ENCODE measurements around the gene IL6ST. TPM values are rescaled to one million over a fixed set of nuclear protein-coding genes. Genes with fewer than 3 reads are reported as not detected.

Gene IL6ST
- total and polyA plus RNA-seq, 10 of the 15 experiments (the other 5 are each of a cell fraction or from before 2014, with no cell fraction given) = 1.5 to 139 (median 13.0) TPM

DNA sequence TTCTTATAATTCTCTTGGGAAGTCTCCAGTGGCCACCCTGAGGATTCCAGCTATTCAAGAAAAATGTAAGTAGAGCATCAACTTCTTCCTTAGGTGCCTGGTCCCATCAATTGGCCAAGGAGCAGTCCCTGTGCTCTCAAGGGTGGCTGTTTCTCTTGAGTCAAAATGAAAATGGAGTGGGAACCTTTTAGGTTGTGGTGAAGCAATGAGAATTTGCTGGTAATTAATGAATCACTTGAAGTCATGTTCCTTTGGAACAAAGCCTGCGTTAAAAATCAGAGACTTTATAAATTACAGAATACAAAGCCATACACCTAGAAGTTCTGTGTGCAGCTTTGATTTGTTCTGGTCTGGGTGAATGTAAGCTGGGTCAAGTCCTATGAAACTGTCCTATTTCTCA lies 94.7 kb downstream of the IL6ST start:
- Histone ChIP-seq H2AFZ (ENCODE audit: control insufficient read depth, low read depth, low read length) (no peak overlapping the region), H3K4me1 (ENCODE audit: control insufficient read depth, insufficient read depth, low read length) (peaks cover 19% of the 10 kb centered on the region), H3K4me2 (ENCODE audit: control insufficient read depth, insufficient read depth) (peak overlapping the region; percentile 34), H3K36me3 (ENCODE audit: control insufficient read depth in 2 of 2, insufficient read depth in 2 of 2, low read length in 1 of 2) (no peaks in the 10 kb centered on the region), H3K4me3 (no peak overlapping the region), H3K27me3 (replicated peaks in 1 of 2; ENCODE audit: control insufficient read depth in 2 of 2, insufficient read depth in 2 of 2, low read length in 1 of 2) (no peaks in the 10 kb centered on the region), H3K9me3 (replicated peaks; ENCODE audit: control insufficient read depth, insufficient read depth, low read length) (no peaks in the 10 kb centered on the region), H3K79me2 (ENCODE audit: control insufficient read depth, insufficient read depth, low read length) (no peaks in the 10 kb centered on the region), H3K27ac (ENCODE audit: control insufficient read depth, insufficient read depth) (no peak overlapping the region), H4K20me1 (ENCODE audit: control insufficient read depth, insufficient read depth) (no peaks in the 10 kb centered on the region), H3K9ac (ENCODE audit: control insufficient read depth, insufficient read depth, low read length) (no peak overlapping the region)
- FAIRE-seq (no peak), ATAC-seq (peak; percentile 45), DNase-seq (ENCODE audit: low read depth, low spot score) (peak; percentile 49)
- ChIA-PET SMC1A (ENCODE audit: uncharacterized antibody, unreplicated experiment) (interaction anchor here (1.4 to 4.2 kb wide), 5 partner anchors 10 to 197 kb away, joined by 3 to 41 read pairs (median 6); no protein-coding TSS in a partner anchor), RAD21 (ENCODE audit: unreplicated experiment) (interaction anchor here (0.8 to 1.5 kb wide), 2 partner anchors 14 to 16 kb away, joined by 3 to 5 read pairs; no protein-coding TSS in a partner anchor), CTCF (interaction anchor here (1.0 to 1.6 kb wide), 2 partner anchors 24 to 36 kb away, joined by 3 to 4 read pairs; no protein-coding TSS in a partner anchor), POLR2A (interaction anchor here (0.6 to 1.9 kb wide), 4 partner anchors 12 to 130 kb away, joined by 3 to 5 read pairs (median 4); no protein-coding TSS in a partner anchor)
- intact Hi-C loops (cut with micrococcal nuclease; ENCODE audit: unreplicated experiment) = loop anchor here (5.0 to 10.0 kb wide), 4 partner anchors 128 to 725 kb away; partner anchors contain the start of genes CDC20B and PLPP1
- in situ Hi-C loops (cut with MboI) = no loop called here
- no TSS peak for BruUV-seq (replicated peaks)
- WGBS (ENCODE audit: insufficient coverage, insufficient replicate concordance, low lambda C conversion rate, missing lambda C conversion rate) = 7% methylated on average over 1 of the region's 1 CpG
- TF ChIP-seq FOXK2 (IDR thresholded peaks at IDR 0.05) = no peak
- no peak for TF ChIP-seq RFX5 (IDR thresholded peaks at IDR 0.05; ENCODE audit: low read depth, low read length)
- no peak for TF ChIP-seq SUZ12 (IDR thresholded peaks at IDR 0.05; ENCODE audit: unreplicated experiment)
- TF ChIP-seq ZZZ3 (IDR thresholded peaks at IDR 0.05; ENCODE audit: control insufficient read depth, insufficient read length, low read depth) = no peak
- TF ChIP-seq, protein P1, sequence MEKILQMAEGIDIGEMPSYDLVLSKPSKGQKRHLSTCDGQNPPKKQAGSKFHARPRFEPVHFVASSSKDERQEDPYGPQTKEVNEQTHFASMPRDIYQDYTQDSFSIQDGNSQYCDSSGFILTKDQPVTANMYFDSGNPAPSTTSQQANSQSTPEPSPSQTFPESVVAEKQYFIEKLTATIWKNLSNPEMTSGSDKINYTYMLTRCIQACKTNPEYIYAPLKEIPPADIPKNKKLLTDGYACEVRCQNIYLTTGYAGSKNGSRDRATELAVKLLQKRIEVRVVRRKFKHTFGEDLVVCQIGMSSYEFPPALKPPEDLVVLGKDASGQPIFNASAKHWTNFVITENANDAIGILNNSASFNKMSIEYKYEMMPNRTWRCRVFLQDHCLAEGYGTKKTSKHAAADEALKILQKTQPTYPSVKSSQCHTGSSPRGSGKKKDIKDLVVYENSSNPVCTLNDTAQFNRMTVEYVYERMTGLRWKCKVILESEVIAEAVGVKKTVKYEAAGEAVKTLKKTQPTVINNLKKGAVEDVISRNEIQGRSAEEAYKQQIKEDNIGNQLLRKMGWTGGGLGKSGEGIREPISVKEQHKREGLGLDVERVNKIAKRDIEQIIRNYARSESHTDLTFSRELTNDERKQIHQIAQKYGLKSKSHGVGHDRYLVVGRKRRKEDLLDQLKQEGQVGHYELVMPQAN (conservative IDR thresholded peaks at IDR 0.05) = no peak
- TF ChIP-seq FOXM1 (IDR thresholded peaks at IDR 0.05; ENCODE audit: low read depth, low read length) = no peak
- no peak for TF ChIP-seq USF1 (IDR thresholded peaks at IDR 0.05; ENCODE audit: borderline replicate concordance, extremely low read length, insufficient read depth, low read depth, low read length)
- TF ChIP-seq NFYB (IDR thresholded peaks at IDR 0.05; ENCODE audit: insufficient read depth, low read depth, low read length) = no peak
- TF ChIP-seq MYB (IDR thresholded peaks at IDR 0.05; ENCODE audit: borderline replicate concordance, low read depth, low read length) = no peak
- TF ChIP-seq, protein P2, sequence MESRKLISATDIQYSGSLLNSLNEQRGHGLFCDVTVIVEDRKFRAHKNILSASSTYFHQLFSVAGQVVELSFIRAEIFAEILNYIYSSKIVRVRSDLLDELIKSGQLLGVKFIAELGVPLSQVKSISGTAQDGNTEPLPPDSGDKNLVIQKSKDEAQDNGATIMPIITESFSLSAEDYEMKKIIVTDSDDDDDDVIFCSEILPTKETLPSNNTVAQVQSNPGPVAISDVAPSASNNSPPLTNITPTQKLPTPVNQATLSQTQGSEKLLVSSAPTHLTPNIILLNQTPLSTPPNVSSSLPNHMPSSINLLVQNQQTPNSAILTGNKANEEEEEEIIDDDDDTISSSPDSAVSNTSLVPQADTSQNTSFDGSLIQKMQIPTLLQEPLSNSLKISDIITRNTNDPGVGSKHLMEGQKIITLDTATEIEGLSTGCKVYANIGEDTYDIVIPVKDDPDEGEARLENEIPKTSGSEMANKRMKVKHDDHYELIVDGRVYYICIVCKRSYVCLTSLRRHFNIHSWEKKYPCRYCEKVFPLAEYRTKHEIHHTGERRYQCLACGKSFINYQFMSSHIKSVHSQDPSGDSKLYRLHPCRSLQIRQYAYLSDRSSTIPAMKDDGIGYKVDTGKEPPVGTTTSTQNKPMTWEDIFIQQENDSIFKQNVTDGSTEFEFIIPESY (IDR thresholded peaks at IDR 0.05) = no peak
- no peak for TF ChIP-seq CREB1 (IDR thresholded peaks at IDR 0.05; ENCODE audit: low read depth)
- TF ChIP-seq, protein P3, sequence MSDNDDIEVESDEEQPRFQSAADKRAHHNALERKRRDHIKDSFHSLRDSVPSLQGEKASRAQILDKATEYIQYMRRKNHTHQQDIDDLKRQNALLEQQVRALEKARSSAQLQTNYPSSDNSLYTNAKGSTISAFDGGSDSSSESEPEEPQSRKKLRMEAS (IDR thresholded peaks at IDR 0.05; ENCODE audit: low read depth, low read length) = no peak
- no peak for TF ChIP-seq NBN (IDR thresholded peaks at IDR 0.05)
- TF ChIP-seq RELA (IDR thresholded peaks at IDR 0.05; ENCODE audit: borderline replicate concordance, partially characterized antibody) = no peak
- TF ChIP-seq GATAD2B (conservative IDR thresholded peaks at IDR 0.05; ENCODE audit: low read depth) = no peak; the same call in 1 of the 2 replicates
- no peak for TF ChIP-seq ASH2L (IDR thresholded peaks at IDR 0.05; ENCODE audit: borderline replicate concordance, low read depth)
- TF ChIP-seq SP1 (IDR thresholded peaks at IDR 0.05; ENCODE audit: low read depth, low read length) = no peak
- TF ChIP-seq MEF2A (IDR thresholded peaks at IDR 0.05; ENCODE audit: insufficient read depth, low read depth, low read length) = no peak
- TF ChIP-seq GABPA (IDR thresholded peaks at IDR 0.05; ENCODE audit: low read depth) = no peak
